ENCODE data around the gene FLT4. TPM values are rescaled to one million over a fixed set of nuclear protein-coding genes. Genes with fewer than 3 reads are reported as not detected.

FLT4 gene
- not detected in 2 replicates for total RNA-seq (2016; rRNA removed; fragmentation: Illumina TruSeq; extraction: Trizol)
- not detected in 2 replicates for total RNA-seq (2016; cell fraction: cytosol; rRNA removed; fragmentation: Illumina TruSeq; extraction: Trizol; ENCODE audit: low read depth)
- total RNA-seq (2016; cell fraction: insoluble cytoplasmic fraction; rRNA removed; fragmentation: Illumina TruSeq; extraction: Trizol), result not detected in 2 replicates
- total RNA-seq (2016; cell fraction: membrane; rRNA removed; fragmentation: Illumina TruSeq; extraction: Trizol), result not detected in 2 replicates
- not detected in 2 replicates for total RNA-seq (2016; cell fraction: nucleus; rRNA removed; fragmentation: Illumina TruSeq; extraction: Trizol)
- not detected in 2 replicates for polyA plus RNA-seq (2011; rRNA removed)
- 0.01 and 0.04 TPM in 2 replicates for polyA plus RNA-seq (2011; cell fraction: cytosol; rRNA removed)
- polyA plus RNA-seq (2011; cell fraction: nucleus; rRNA removed), result 0.10 and 0.19 TPM in 2 replicates
- not detected in 2 replicates for polyA plus RNA-seq (2012)
- polyA plus RNA-seq (2016; cell fraction: cytosol; fragmentation: Illumina TruSeq; extraction: Trizol; ENCODE audit: low read depth), result not detected in 2 replicates
- polyA plus RNA-seq (2016; cell fraction: insoluble cytoplasmic fraction; fragmentation: Illumina TruSeq; extraction: Trizol; ENCODE audit: low read depth), result not detected in 2 replicates
- not detected in 2 replicates for polyA plus RNA-seq (2016; cell fraction: membrane; fragmentation: Illumina TruSeq; extraction: Trizol; ENCODE audit: low read depth)
- not detected in 2 replicates for polyA plus RNA-seq (2016; cell fraction: nucleus; fragmentation: Illumina TruSeq; extraction: Trizol; ENCODE audit: insufficient read depth, low read depth)
- polyA minus RNA-seq (2011; rRNA and poly(A)+ RNA removed; ENCODE audit: low replicate concordance), result not detected in 2 replicates
- not detected in 2 replicates for polyA minus RNA-seq (2011; cell fraction: cytosol; rRNA and poly(A)+ RNA removed)
- polyA minus RNA-seq (2011; cell fraction: nucleus; rRNA and poly(A)+ RNA removed), result not detected in 2 replicates
- not detected for Bru-seq, nascent RNA
- not detected for BruChase-seq, experiment 1, labeled RNA remaining after a 6-hour chase
- BruChase-seq, experiment 2, labeled RNA remaining after a 2-hour chase, result not detected
- long read RNA-seq, experiment 1, result 0 reads
- long read RNA-seq, experiment 2, result 0 reads

GRCh38 chr5:180649297-180650039, at the start of gene FLT4:
TSS of gene FLT4 (minus strand) at chr5:180649600. CDS start at chr5:180649545, 55 bp downstream.
- peaks cover 10 to 69% of the 10 kb centered on the region in 2 experiments for H3K27me3 ChIP-seq (ENCODE audit: control insufficient read depth in 1 of 2, insufficient read depth in 2 of 2, low read length in 2 of 2)

More at GRCh38 chr5:180649297-180650039, at the start of gene FLT4:
- TF ChIP-seq ZSCAN20 (CRISPR knock-in tag; IDR thresholded peaks at IDR 0.05; ENCODE audit: borderline replicate concordance) (no peak), ZNF816 (CRISPR knock-in tag; IDR thresholded peaks at IDR 0.05; ENCODE audit: borderline replicate concordance) (no peak), TRAFD1 (CRISPR knock-in tag; IDR thresholded peaks at IDR 0.05; ENCODE audit: borderline replicate concordance) (no peak), ZNF720 (CRISPR knock-in tag; IDR thresholded peaks at IDR 0.05) (no peak), IRF2 (CRISPR knock-in tag; IDR thresholded peaks at IDR 0.05) (no peak), KLF9 (CRISPR knock-in tag; IDR thresholded peaks at IDR 0.05; ENCODE audit: low read depth) (no peak), ZFP36L2 (CRISPR knock-in tag; IDR thresholded peaks at IDR 0.05) (no peak), TMF1 (CRISPR knock-in tag; IDR thresholded peaks at IDR 0.05; ENCODE audit: low read depth) (no peak), ZNF605 (CRISPR knock-in tag; IDR thresholded peaks at IDR 0.05) (no peak), ZNF788 (CRISPR knock-in tag; IDR thresholded peaks at IDR 0.05; ENCODE audit: borderline replicate concordance) (no peak)
- H3K4me2 ChIP-seq (ENCODE audit: low read depth, low read length), result no peak within 1 kb of the TSS
- H3K9ac ChIP-seq (ENCODE audit: insufficient read depth, low read depth, low read length), result no peak within 1 kb of the TSS
- no peaks in the 10 kb centered on the region for H3K79me2 ChIP-seq (ENCODE audit: insufficient read depth, low read length)
- peaks cover 4% of the 10 kb centered on the region; the same call in 1 of the 2 replicates for H4K20me1 ChIP-seq (ENCODE audit: insufficient read depth, low read length)
- ChIA-PET CTCF (ENCODE audit: low intra/inter-chr PET ratio, low total read pairs) (no interaction called here), POLR2A (no interaction called here)
- intact Hi-C loops (cut with micrococcal nuclease; ENCODE audit: unreplicated experiment), result no loop called here
- no peak within 1 kb of the TSS for H3K27ac ChIP-seq (ENCODE audit: extremely low read length, insufficient read depth, low read length)
- H3K9me3 ChIP-seq (ENCODE audit: low read length), result no peaks in the 10 kb centered on the region
- WGBS (ENCODE audit: low lambda C conversion rate), result 52% methylated on average over 14 of the region's 89 CpGs
- no TSS peak for BruUV-seq (replicated peaks)
- FAIRE-seq (no peak), DNase-seq (ENCODE audit: low spot score) (no peak), ATAC-seq (no peak)
- in situ Hi-C loops (cut with HindIII; ENCODE audit: extremely low pct_ligation_motif_present, low pct_unique_long_range_greater_than_20kb), result no loop called here
- no peak within 1 kb of the TSS for H3K4me3 ChIP-seq (replicated peaks in 1 of 3; ENCODE audit: insufficient read depth in 1 of 3, low read depth in 2 of 3, low read length in 3 of 3)
- H3K36me3 ChIP-seq (replicated peaks in 1 of 2; ENCODE audit: control insufficient read depth in 1 of 2, insufficient read depth in 2 of 2, low read length in 2 of 2), result no peaks in the 10 kb centered on the region
- no peaks in the 10 kb centered on the region for H3K4me1 ChIP-seq (ENCODE audit: insufficient read depth, low read length)
- no peak within 1 kb of the TSS for H2AFZ ChIP-seq (ENCODE audit: low read length)
